Upper lobe of left lung (tissue), 6 donors: ENCODE measurements around the gene RPS6KA2. TPM values are rescaled to one million over a fixed set of nuclear protein-coding genes. Genes with fewer than 3 reads are reported as not detected.

Experiments
- ATAC-seq, 2 donors: fragments of 200-7000 bp; cut with Tn5 transposase; one replicate each; pipeline ENCODE4 v1.9.1; 2022; ENCODE audit warnings: mild to moderate bottlenecking in 2 of 2, moderate library complexity in 2 of 2; ENCODE audit not compliant: low FRiP score in 2 of 2
- DNase-seq, 2 donors: peaks; one replicate each; pipeline ENCODE4 v3.0.0-alpha.2; 2019 to 2020
- H3K27ac ChIP-seq, 4 donors: fragments of 200-600 bp; sonication (generic); one replicate each; pipeline ENCODE4 v1.5.1; 2016 to 2019
- H3K27me3 ChIP-seq, 4 donors: fragments of 200-600 bp; sonication (generic); one replicate each; pipeline ENCODE4 v1.5.1; 2017 to 2019
- H3K36me3 ChIP-seq, 4 donors: fragments of 200-600 bp; sonication (generic); one replicate each; pipeline ENCODE4 v1.5.1; 2016 to 2019
- H3K4me1 ChIP-seq, 4 donors: fragments of 200-600 bp; sonication (generic); one replicate each; pipeline ENCODE4 v1.5.1; 2018 to 2019
- H3K4me3 ChIP-seq, 4 donors: fragments of 200-600 bp; sonication (generic); one replicate each; pipeline ENCODE4 v1.5.1; 2017 to 2019; ENCODE audit warnings: mild to moderate bottlenecking in 2 of 4, moderate library complexity in 1 of 4
- H3K9me3 ChIP-seq, 4 donors: fragments of 200-600 bp; sonication (generic); one replicate each; pipeline ENCODE4 v1.5.1; 2018 to 2019
- CTCF ChIP-seq, 6 experiments: fragments of 450-650 bp in 4 of 6; fragments of 200-600 bp in 2 of 6; sonication (generic) in 2 of 6; IDR thresholded peaks; one replicate each; pipeline ENCODE4 v1.5.1; 2016 to 2019; ENCODE audit warnings: antibody characterized with exemption in 6 of 6
- EP300 ChIP-seq, 4 donors: sonication (generic); formaldehyde crosslinking; IDR thresholded peaks; one replicate each; pipeline ENCODE4 v1.5.1; 2017; ENCODE audit warnings: antibody characterized with exemption in 4 of 4, control low read depth in 2 of 4
- POLR2A ChIP-seq, 4 donors: fragments of 450-650 bp; IDR thresholded peaks; one replicate each; pipeline ENCODE4 v1.5.1; 2016 to 2017; ENCODE audit warnings: antibody characterized with exemption in 4 of 4, mild to moderate bottlenecking in 2 of 4
- POLR2AphosphoS5 ChIP-seq, 2 donors: sonication (generic); formaldehyde crosslinking; IDR thresholded peaks; one replicate each; pipeline ENCODE4 v1.5.1; 2017; ENCODE audit warnings: antibody characterized with exemption in 2 of 2
- WGBS, 2 donors: methylation state at CpG; one replicate each; pipeline ENCODE4 v1.1.5; 2017 to 2018; 5-methylcytosine and 5-hydroxymethylcytosine counted together
- total RNA-seq, 6 donors: library from RNA; depleted of rRNA in 4 of 6; stranded (reverse); fragments of >200 nt in 4 of 6; gene quantifications; one replicate each; pipeline versions ENCODE4 v1.1.0 to v1.2.1, GENCODE V29; 2016 to 2021
- donor health status: DM: no; HTN: no; CAD: no; lungs with moderate emphysema.
- donor health status: DM: no; HTN: yes; CAD: no; lungs with severe emphysema.

RPS6KA2 gene
- total RNA-seq, 6 donors from 2014 or later = 101 to 233 (median 168) TPM

DNA sequence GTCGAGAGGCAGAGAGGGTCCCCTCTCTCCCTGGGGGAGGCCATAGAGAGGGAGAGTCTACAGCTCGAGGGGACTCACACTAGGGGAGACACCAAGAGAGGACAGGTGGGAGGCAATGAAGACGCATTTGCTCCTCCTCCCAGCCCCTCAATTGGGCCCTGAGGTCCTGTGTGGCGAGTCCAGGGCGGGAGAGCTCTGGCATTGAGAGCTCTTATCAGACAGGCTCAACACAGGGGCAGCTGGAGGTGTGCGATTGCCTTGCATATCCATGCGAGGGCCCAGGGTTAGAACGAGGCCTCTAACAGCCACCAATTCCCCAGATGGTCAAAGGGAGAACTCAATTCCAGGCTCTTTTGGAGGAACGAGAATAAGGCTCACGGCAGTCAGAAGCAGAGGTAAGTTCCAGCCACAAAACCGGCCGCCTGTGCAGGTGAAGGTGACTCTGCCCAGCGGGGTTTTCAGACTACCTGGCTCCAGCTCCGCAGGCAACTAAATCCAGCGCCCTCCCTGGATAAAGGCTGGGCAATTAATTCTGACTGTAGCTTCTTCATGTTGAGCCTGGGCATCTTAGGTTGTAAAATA is 150.3 kb downstream of the RPS6KA2 start:
- Histone ChIP-seq H3K27me3 (no peaks in the 10 kb centered on the region), H3K4me1 (peaks cover 0 to 6% (median 0%) of the 10 kb centered on the region in 4 donors), H3K4me3 (no peak overlapping the region), H3K36me3 (peaks cover 8 to 76% (median 34%) of the 10 kb centered on the region in 4 donors), H3K27ac (no peak overlapping the region), H3K9me3 (no peaks in the 10 kb centered on the region)
- ATAC-seq = no peak
- WGBS, 2 donors = 85 to 94% methylated on average over 11 to 15 of the region's 15 CpGs
- TF ChIP-seq POLR2AphosphoS5 (IDR thresholded peaks at IDR 0.05) (no peak), EP300 (IDR thresholded peaks at IDR 0.05) (no peak), CTCF (IDR thresholded peaks at IDR 0.05) (no peak), POLR2A (IDR thresholded peaks at IDR 0.05) (no peak)
- no peak for DNase-seq

DNA sequence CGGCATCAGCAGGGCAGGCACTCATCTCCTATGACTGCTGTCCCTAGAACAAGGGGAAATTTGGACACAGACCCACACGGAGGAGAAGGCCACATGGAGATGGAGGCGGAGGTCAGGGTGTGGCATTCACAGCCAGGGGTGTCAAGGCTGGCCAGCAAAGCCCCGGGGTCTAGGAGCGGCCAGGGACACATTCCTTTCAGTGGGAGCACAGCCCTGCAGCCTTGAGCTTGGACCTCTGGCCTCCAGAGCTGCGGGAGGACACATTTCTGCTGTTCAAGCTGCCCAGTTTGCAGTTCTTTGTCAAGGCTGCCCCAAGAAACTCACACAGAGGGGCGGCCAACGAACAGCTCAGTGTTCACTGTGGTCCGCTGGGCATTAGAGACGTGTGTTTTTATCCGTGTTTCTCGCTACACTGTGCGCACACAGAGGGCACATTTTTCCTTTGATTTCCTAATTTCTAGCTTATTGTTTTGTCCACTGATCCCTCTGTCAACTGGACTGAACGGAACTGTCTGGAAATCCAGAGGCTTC is 150.9 kb downstream of the RPS6KA2 start:
- ATAC-seq = no peak
- Histone ChIP-seq H3K36me3 (peaks cover 3 to 75% (median 29%) of the 10 kb centered on the region in 4 donors), H3K4me3 (no peak overlapping the region), H3K27ac (no peak overlapping the region), H3K9me3 (no peaks in the 10 kb centered on the region), H3K27me3 (no peaks in the 10 kb centered on the region), H3K4me1 (peaks cover 0 to 11% (median 0%) of the 10 kb centered on the region in 4 donors)
- 93 to 94% methylated on average over 10 to 14 of the region's 14 CpGs for WGBS, 2 donors
- TF ChIP-seq POLR2A (IDR thresholded peaks at IDR 0.05) (no peak), EP300 (IDR thresholded peaks at IDR 0.05) (no peak)
- DNase-seq = no peak

DNA sequence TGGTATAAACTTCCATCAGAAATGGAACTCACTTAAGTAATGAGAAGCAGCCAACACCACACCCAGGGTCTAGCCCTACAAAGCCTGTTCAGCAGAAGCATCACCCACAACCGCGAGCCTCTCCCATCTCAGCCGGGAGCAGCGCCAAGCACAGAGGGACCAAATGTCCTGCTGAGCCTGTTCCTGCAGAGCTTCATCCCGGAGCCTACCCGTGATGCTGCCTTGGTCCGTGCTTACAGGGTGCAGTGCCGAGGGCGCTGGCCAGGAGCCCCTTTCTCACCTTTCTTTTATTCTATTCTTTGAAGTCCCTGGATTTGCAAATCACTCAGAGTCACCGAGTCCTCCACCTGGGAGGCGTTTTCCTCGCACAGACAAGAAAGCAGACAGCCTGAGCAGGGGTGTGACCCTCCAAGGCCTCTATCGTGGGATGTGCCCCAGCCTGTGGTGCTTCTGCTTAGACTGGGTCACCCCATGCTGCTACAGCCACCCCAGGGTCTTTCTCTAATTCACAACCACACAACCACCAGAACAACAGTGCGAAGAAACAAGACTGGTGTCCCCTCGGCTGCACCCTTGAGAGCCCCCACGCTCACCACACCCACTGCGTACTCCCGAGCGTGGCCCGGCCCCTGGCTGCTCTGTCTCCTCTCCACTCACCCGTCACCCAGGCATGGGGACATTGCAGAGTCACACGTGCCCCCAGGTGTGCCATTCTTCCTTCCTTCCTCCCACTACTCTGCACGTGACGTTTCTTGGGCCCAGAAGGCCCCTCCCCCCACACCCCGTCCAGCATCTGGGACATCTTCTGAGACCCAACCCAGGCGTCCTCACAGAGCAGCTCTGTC is 152.1 kb downstream of the RPS6KA2 start:
- no peaks in the 10 kb centered on the region for H3K9me3 ChIP-seq
- peaks cover 3 to 77% (median 31%) of the 10 kb centered on the region in 4 donors for H3K36me3 ChIP-seq
- 89 to 90% methylated on average over 24 to 26 of the region's 26 CpGs for WGBS, 2 donors
- TF ChIP-seq EP300 (IDR thresholded peaks at IDR 0.05) (no peak), POLR2A (IDR thresholded peaks at IDR 0.05) (no peak), CTCF (IDR thresholded peaks at IDR 0.05) (no peak), POLR2AphosphoS5 (IDR thresholded peaks at IDR 0.05) (no peak)
- no peak overlapping the region for H3K4me3 ChIP-seq
- ATAC-seq (no peak), DNase-seq (no peak)
- no peak overlapping the region for H3K27ac ChIP-seq
- no peaks in the 10 kb centered on the region for H3K27me3 ChIP-seq
- peaks cover 0 to 16% (median 0%) of the 10 kb centered on the region in 4 donors for H3K4me1 ChIP-seq

DNA sequence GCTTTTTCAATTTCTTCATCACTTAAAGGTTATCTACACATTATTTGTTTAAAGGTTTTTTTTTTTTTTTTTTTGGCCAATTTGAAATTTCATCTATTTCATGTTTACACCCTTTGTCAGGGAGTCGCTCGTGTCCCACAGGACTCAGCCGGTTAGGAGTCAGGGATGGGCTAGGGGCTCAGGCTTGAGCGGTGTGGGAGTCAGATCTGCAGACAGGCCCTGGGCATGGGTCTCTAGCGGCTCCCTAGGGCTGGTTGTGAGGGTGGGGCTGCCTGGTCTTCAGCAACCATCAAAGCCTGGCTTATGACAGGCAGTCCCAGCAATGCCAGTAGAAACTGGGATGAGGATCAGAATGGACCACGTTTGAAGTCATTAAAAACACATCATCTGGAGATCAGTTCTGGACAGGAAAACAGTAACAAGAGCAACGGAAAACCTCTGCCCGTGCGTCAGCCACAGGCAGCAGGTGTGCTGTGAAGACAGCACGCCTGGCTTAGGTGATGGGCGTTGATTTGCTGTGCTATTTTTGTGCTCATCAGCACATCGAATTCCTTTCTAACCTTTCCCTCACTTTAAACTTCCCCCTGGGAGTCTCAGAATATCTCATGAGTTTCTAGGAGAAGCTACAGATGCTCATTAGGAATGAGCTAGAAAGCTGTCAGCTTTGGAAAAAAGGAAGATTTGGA is 153.0 kb downstream of the RPS6KA2 start:
- H3K27ac ChIP-seq = peak overlapping the region in 1 of 4 donors; percentile 32
- no peak for TF ChIP-seq POLR2A (IDR thresholded peaks at IDR 0.05)
- TF ChIP-seq EP300 (IDR thresholded peaks at IDR 0.05) = no peak
- H3K36me3 ChIP-seq = peaks cover 6 to 77% (median 27%) of the 10 kb centered on the region in 4 donors
- H3K27me3 ChIP-seq = no peaks in the 10 kb centered on the region
- DNase-seq (no peak), ATAC-seq (no peak)
- no peaks in the 10 kb centered on the region for H3K9me3 ChIP-seq
- no peak overlapping the region for H3K4me3 ChIP-seq
- peaks cover 0 to 16% (median 0%) of the 10 kb centered on the region in 4 donors for H3K4me1 ChIP-seq
- WGBS, 2 donors = 84 to 87% methylated on average over 12 of the region's 12 CpGs

GRCh38 chr6:166472636-166473035 is 154.4 kb downstream of the RPS6KA2 start:
- TF ChIP-seq POLR2AphosphoS5 (IDR thresholded peaks at IDR 0.05) = no peak
- no peak for TF ChIP-seq EP300 (IDR thresholded peaks at IDR 0.05)
- TF ChIP-seq POLR2A (IDR thresholded peaks at IDR 0.05) = no peak
- TF ChIP-seq CTCF (IDR thresholded peaks at IDR 0.05) = no peak
- Histone ChIP-seq H3K36me3 (peaks cover 10 to 76% (median 22%) of the 10 kb centered on the region in 4 donors), H3K9me3 (no peaks in the 10 kb centered on the region), H3K4me3 (no peak overlapping the region), H3K4me1 (peaks cover 0 to 16% (median 0%) of the 10 kb centered on the region in 4 donors), H3K27ac (peak overlapping the region; percentile 37 to 89 (median 69)), H3K27me3 (no peaks in the 10 kb centered on the region)
- 87 to 88% methylated on average over 12 of the region's 12 CpGs for WGBS, 2 donors
- ATAC-seq (no peak), DNase-seq (peak in 1 of 2 donors; percentile 19)
